ENCODE measurements around the gene PTPRE. TPM values are rescaled to one million over a fixed set of nuclear protein-coding genes. Genes with fewer than 3 reads are reported as not detected.

The PTPRE gene
- total RNA-seq, 1 experiment from 2014 or later: 0.70 TPM

DNA sequence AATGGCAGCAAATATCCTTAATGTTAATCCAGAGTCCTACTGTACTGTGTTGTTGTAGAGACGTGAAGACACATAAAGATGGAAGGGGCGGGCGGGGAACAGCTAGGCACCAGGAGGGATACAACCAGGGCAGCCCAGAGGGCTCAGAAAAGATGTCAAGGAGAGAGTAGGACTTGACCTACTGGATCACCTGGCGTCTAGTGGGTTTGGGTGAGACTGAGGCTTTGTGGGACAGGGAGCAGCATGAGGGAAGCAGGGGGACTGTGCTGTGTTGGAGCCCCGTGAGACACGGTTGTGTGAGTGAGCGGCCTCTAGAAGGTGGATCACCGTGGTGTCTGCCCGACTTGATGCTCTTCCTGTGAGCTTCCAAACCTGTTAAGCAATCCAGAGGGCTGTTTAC lies 68.0 kb downstream of the PTPRE start:
- H3K9me3 Mint-ChIP-seq: peaks cover 2 to 3% of the 10 kb centered on the region in 2 experiments; a peak in 3 of 5 replicates
- no CpG with 5 or more reads among the region's 9 CpGs for WGBS (ENCODE audit: extremely low coverage, insufficient read length, low lambda C conversion rate)

More for the DNA sequence above, 68.0 kb downstream of the PTPRE start:
- Histone ChIP-seq H2BK5ac (ENCODE audit: insufficient read length, low read length) (no peak overlapping the region), H3K27me3 (ENCODE audit: insufficient read depth, low read length) (no peaks in the 10 kb centered on the region), H3K4ac (ENCODE audit: low read depth, low read length) (no peak overlapping the region), H2BK20ac (ENCODE audit: low read depth, low read length, poor library complexity, severe bottlenecking) (no peak overlapping the region), H3K23me2 (ENCODE audit: insufficient read length, low read depth, low read length, poor library complexity, severe bottlenecking) (no peaks in the 10 kb centered on the region), H2AFZ (ENCODE audit: low read length) (no peak overlapping the region), H3K27ac (ENCODE audit: insufficient read length, low read depth, low read length) (no peak overlapping the region), H3K9me3 (ENCODE audit: control insufficient read depth, low read depth, low read length) (no peaks in the 10 kb centered on the region), H3T11ph (ENCODE audit: low read length) (no peak overlapping the region), H3K18ac (ENCODE audit: insufficient read length, low read depth, low read length) (no peak overlapping the region), H3K4me2 (ENCODE audit: insufficient read depth, insufficient read length, low read length) (no peak overlapping the region), H3K79me1 (ENCODE audit: insufficient read depth, low read depth, low read length, poor library complexity, severe bottlenecking) (no peaks in the 10 kb centered on the region), H3K9ac (ENCODE audit: extremely low read depth, insufficient read length, low read length) (no peak overlapping the region), H3K56ac (ENCODE audit: insufficient read length, low read depth, low read length) (no peak overlapping the region), H2AK5ac (ENCODE audit: insufficient read length, low read length) (no peak overlapping the region), H3K79me2 (ENCODE audit: insufficient read depth, low read length) (no peaks in the 10 kb centered on the region), H4K20me1 (ENCODE audit: control insufficient read depth, insufficient read depth, insufficient read length) (no peaks in the 10 kb centered on the region), H3K4me1 (ENCODE audit: insufficient read depth, low read length) (no peaks in the 10 kb centered on the region), H4K91ac (ENCODE audit: insufficient read length, low read depth, low read length) (no peak overlapping the region), H4K5ac (ENCODE audit: insufficient read length, low read depth, low read length) (no peak overlapping the region), H2BK15ac (ENCODE audit: low read depth, low read length) (no peak overlapping the region), H4K8ac (replicated peaks; ENCODE audit: insufficient read length, low read depth, low read length) (no peak overlapping the region), H3K23ac (ENCODE audit: insufficient read length, low read depth, low read length) (no peak overlapping the region), H2BK12ac (ENCODE audit: insufficient read length, low read depth, low read length) (no peak overlapping the region), H2BK120ac (ENCODE audit: low read depth, low read length, poor library complexity, severe bottlenecking) (no peak overlapping the region), H3K14ac (ENCODE audit: insufficient read depth, low read length) (no peak overlapping the region)
- H3K4me3 Mint-ChIP-seq: no peak overlapping the region
- H3K27ac Mint-ChIP-seq: no peak overlapping the region
- no peaks in the 10 kb centered on the region for H3K36me3 Mint-ChIP-seq (ENCODE audit: insufficient read depth in 1 of 3, low read depth in 3 of 3)
- TF ChIP-seq, protein P1, sequence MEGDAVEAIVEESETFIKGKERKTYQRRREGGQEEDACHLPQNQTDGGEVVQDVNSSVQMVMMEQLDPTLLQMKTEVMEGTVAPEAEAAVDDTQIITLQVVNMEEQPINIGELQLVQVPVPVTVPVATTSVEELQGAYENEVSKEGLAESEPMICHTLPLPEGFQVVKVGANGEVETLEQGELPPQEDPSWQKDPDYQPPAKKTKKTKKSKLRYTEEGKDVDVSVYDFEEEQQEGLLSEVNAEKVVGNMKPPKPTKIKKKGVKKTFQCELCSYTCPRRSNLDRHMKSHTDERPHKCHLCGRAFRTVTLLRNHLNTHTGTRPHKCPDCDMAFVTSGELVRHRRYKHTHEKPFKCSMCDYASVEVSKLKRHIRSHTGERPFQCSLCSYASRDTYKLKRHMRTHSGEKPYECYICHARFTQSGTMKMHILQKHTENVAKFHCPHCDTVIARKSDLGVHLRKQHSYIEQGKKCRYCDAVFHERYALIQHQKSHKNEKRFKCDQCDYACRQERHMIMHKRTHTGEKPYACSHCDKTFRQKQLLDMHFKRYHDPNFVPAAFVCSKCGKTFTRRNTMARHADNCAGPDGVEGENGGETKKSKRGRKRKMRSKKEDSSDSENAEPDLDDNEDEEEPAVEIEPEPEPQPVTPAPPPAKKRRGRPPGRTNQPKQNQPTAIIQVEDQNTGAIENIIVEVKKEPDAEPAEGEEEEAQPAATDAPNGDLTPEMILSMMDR (conservative IDR thresholded peaks at IDR 0.05): no peak
- peaks cover 21 to 26% of the 10 kb centered on the region in 2 experiments for H3K4me1 Mint-ChIP-seq
- DNase-seq: peak; percentile 9
- H3K27me3 Mint-ChIP-seq (ENCODE audit: low read depth): no peaks in the 10 kb centered on the region

Data from H9 (cell line).